DOHH2 (cell line): ENCODE measurements around the gene DENND4C.
"Not testable (repeated sequence)": the region's sequence is repeated elsewhere in the genome, so short reads cannot be mapped to it uniquely, and the experiment has no call there.

Source experiments
- H3F3A ChIP-seq: fragments of 200-600 bp; sonication (generic), shearing (Covaris generic); 2 replicates; pipeline ENCODE4 v1.6.0; 2016; ENCODE audit warnings: antibody characterized with exemption, mild to moderate bottlenecking; ENCODE audit not compliant: control insufficient read depth, insufficient read depth
- H3K27ac ChIP-seq: fragments of 200-600 bp; sonication (generic); 2 replicates; pipeline ENCODE4 v1.5.1; 2014; ENCODE audit warnings: low read depth, mild to moderate bottlenecking, low read length, moderate library complexity
- H3K27me3 ChIP-seq: fragments of 200-600 bp; sonication (generic); 2 replicates; pipeline ENCODE4 v1.6.1; 2014; ENCODE audit warnings: mild to moderate bottlenecking, low read length, mixed read lengths; ENCODE audit not compliant: control insufficient read depth
- H3K36me3 ChIP-seq: fragments of 200-600 bp; sonication (generic); 2 replicates; pipeline ENCODE4 v1.6.1; 2014; ENCODE audit warnings: mild to moderate bottlenecking, low read length, moderate library complexity, mixed read lengths; ENCODE audit not compliant: control insufficient read depth
- H3K4me1 ChIP-seq: fragments of 200-600 bp; sonication (generic); 2 replicates; pipeline ENCODE4 v1.6.1; 2014; ENCODE audit warnings: mild to moderate bottlenecking, low read length, mixed read lengths; ENCODE audit not compliant: control insufficient read depth
- H3K4me2 ChIP-seq: fragments of 200-600 bp; sonication (generic); 2 replicates; pipeline ENCODE4 v1.6.0; 2014; ENCODE audit warnings: mild to moderate bottlenecking, low read length, moderate library complexity
- H3K4me3 ChIP-seq: fragments of 200-600 bp; sonication (generic); 2 replicates; pipeline ENCODE4 v1.5.1; 2014; ENCODE audit warnings: mild to moderate bottlenecking, low read length, mixed read lengths
- H3K79me2 ChIP-seq: fragments of 200-600 bp; sonication (generic); 2 replicates; pipeline ENCODE4 v1.6.1; 2014; ENCODE audit warnings: mild to moderate bottlenecking, low read length, mixed read lengths; ENCODE audit not compliant: control insufficient read depth
- H3K9me2 ChIP-seq: fragments of 200-600 bp; sonication (generic); replicated peaks from 2 replicates; pipeline ENCODE4 v1.6.1; 2014; ENCODE audit warnings: mild to moderate bottlenecking, low read length, mixed read lengths; ENCODE audit not compliant: control insufficient read depth
- H3K9me3 ChIP-seq: fragments of 200-600 bp; sonication (generic); 2 replicates; pipeline ENCODE4 v1.6.1; 2014; ENCODE audit warnings: antibody characterized with exemption, low read length, mixed read lengths; ENCODE audit not compliant: control insufficient read depth, insufficient read depth
- H4K20me1 ChIP-seq: fragments of 200-600 bp; sonication (generic); 2 replicates; pipeline ENCODE4 v1.6.0; 2014; ENCODE audit warnings: low read depth, mild to moderate bottlenecking, antibody characterized with exemption, low read length, moderate library complexity; ENCODE audit not compliant: control insufficient read depth, insufficient read depth
- CTCF ChIP-seq: fragments of 200-600 bp; sonication (generic); IDR thresholded peaks from one replicate; pipeline ENCODE4 v1.5.1; 2014; ENCODE audit warnings: antibody characterized with exemption, mild to moderate bottlenecking, low read depth, low read length; ENCODE audit not compliant: poor library complexity, severe bottlenecking
- EZH2phosphoT487 ChIP-seq: fragments of 200-600 bp; sonication (generic); IDR thresholded peaks from 2 replicates; pipeline ENCODE4 v1.6.1; 2017; ENCODE audit warnings: borderline replicate concordance, mild to moderate bottlenecking, antibody characterized with exemption, low read length, moderate library complexity, mixed read lengths

Gene DENND4C

DNA sequence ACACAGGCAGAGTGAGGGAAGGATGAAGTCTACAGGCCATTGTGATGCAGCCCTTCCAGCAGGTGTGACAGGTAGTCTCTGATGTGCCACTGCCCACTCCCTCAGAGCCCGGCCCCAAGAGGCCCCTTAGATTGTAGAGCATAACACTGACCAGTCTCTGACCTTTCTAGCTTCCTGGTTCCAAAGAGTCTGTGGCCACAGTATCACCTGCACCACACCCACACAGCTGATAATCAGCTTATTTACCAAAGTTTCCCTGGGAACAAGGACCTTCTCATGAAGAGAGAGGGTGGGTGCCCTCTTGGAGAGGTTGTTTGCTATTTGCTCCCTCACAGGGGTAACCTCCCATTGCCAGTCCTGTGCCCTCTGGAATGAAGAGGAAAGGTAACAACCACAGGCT is 167.4 kb downstream of the DENND4C start:
- H3K27me3 ChIP-seq = no peaks in the 10 kb centered on the region
- no peak overlapping the region for H3K27ac ChIP-seq
- no peaks in the 10 kb centered on the region for H3K9me2 ChIP-seq
- H3K9me3 ChIP-seq = no peaks in the 10 kb centered on the region
- no peaks in the 10 kb centered on the region for H3K36me3 ChIP-seq
- no peaks in the 10 kb centered on the region for H3F3A ChIP-seq
- no peaks in the 10 kb centered on the region for H3K79me2 ChIP-seq
- no peak overlapping the region for H3K4me3 ChIP-seq
- peaks cover 4% of the 10 kb centered on the region; the same call in 1 of the 2 replicates for H3K4me1 ChIP-seq
- TF ChIP-seq CTCF = no peak
- no peak for TF ChIP-seq EZH2phosphoT487
- H3K4me2 ChIP-seq = no peak overlapping the region
- no peaks in the 10 kb centered on the region for H4K20me1 ChIP-seq

DNA sequence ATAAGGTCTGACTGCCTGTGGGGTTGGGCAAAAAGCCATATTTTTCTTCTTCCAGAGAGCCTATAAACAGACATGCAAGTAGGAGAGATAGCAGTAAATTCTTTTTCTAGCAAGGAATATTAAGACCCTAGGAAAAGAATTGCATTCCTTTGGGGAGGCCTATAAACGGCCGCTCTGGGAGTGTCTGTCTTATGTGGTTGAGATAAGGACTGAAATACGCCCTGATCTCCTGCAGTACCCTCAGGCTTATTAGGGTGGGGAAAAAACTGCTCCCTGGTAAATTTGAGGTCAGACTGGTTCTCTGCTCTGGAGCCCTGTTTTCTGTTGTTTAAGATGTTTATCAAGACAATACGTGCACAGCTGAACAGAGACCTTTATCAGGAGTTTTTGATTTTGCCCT is 172.7 kb downstream of the DENND4C start:
- not testable (repeated sequence) for H3K9me2 ChIP-seq, H3K27me3 ChIP-seq, H3K36me3 ChIP-seq, H3K4me2 ChIP-seq, H4K20me1 ChIP-seq, H3F3A ChIP-seq, H3K9me3 ChIP-seq, H3K4me1 ChIP-seq, H3K27ac ChIP-seq, H3K4me3 ChIP-seq, H3K79me2 ChIP-seq

DNA sequence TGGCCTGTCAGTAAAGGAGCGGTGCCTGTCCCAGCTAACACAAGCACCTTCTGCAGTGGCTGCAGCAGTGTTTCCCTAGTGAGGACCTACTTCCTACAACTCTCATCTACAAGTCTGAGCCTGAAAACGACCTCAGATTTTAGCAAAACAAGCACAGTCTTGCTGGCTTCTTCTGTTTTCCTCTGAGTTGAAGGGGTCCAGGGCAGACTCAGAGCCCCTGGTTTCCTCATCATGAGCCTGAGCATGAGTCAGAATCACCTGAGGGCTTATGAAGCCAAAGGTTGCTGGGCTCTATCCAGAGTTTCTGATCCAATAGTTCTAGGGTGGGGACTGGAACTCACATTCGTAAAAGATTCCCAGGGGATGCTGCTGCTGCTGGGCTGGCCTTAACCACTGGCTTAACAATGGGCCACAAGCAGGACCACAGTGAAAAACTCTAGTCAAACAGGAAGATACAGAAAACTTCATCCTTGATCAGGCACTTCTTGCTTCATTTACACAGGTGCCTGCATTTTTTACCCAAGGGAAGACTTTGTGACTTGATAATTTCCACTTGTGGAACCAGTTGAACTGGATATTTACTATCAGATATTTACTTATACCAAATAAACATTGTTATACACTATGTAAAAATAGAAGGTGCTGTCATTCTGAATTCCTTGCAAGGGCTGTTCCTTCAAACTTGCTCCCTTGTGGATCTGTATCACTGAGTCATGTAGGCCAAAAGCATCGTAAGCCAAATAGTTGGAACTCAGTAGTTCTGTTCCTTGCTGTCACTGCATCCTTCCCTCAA is 174.0 kb downstream of the DENND4C start:
- no peak overlapping the region for H3K27ac ChIP-seq
- peaks cover 13% of the 10 kb centered on the region for H3K27me3 ChIP-seq
- no peaks in the 10 kb centered on the region for H4K20me1 ChIP-seq
- H3K9me3 ChIP-seq = no peaks in the 10 kb centered on the region
- no peak overlapping the region for H3K4me3 ChIP-seq
- no peaks in the 10 kb centered on the region for H3K36me3 ChIP-seq
- no peak overlapping the region for H3K4me2 ChIP-seq
- H3K79me2 ChIP-seq = no peaks in the 10 kb centered on the region
- no peaks in the 10 kb centered on the region for H3F3A ChIP-seq
- H3K9me2 ChIP-seq = no peaks in the 10 kb centered on the region
- peaks cover 9% of the 10 kb centered on the region for H3K4me1 ChIP-seq
- TF ChIP-seq EZH2phosphoT487 = no peak
- no peak for TF ChIP-seq CTCF

- TF ChIP-seq EZH2phosphoT487 = no peak
- TF ChIP-seq CTCF = no peak
Observed at GRCh38 chr9:19405771-19406170, 175.3 kb downstream of the DENND4C start.

More at GRCh38 chr9:19405771-19406170, 175.3 kb downstream of the DENND4C start:
- no peaks in the 10 kb centered on the region for H3F3A ChIP-seq
- no peak overlapping the region for H3K27ac ChIP-seq
- H3K4me1 ChIP-seq = peaks cover 13% of the 10 kb centered on the region
- H3K4me2 ChIP-seq = no peak overlapping the region
- H3K79me2 ChIP-seq = no peaks in the 10 kb centered on the region
- no peak overlapping the region for H3K4me3 ChIP-seq
- peaks cover 26% of the 10 kb centered on the region for H3K27me3 ChIP-seq
- no peaks in the 10 kb centered on the region for H3K9me3 ChIP-seq
- no peaks in the 10 kb centered on the region for H3K36me3 ChIP-seq
- no peaks in the 10 kb centered on the region for H3K9me2 ChIP-seq
- H4K20me1 ChIP-seq = no peaks in the 10 kb centered on the region
